Uterus (tissue), 4 donors: ENCODE results near the gene CALML5. TPM values are rescaled to one million over a fixed set of nuclear protein-coding genes. Genes with fewer than 3 reads are reported as not detected.

Experiments
- DNase-seq, 2 donors: peaks; one replicate each; pipeline ENCODE4 v3.0.0-alpha.2; 2019 to 2020
- H3K27ac ChIP-seq, 2 donors: fragments of 200-600 bp; sonication (generic); 1 replicate in 1 of 2; 2 replicates in 1 of 2; pipeline ENCODE4 v1.5.1; 2016 to 2018
- H3K27me3 ChIP-seq, 2 donors: fragments of 200-600 bp; sonication (generic); one replicate each; pipeline ENCODE4 v1.5.1; 2018 to 2019; ENCODE audit warnings: control low read depth in 1 of 2
- H3K36me3 ChIP-seq, 2 donors: fragments of 200-600 bp; sonication (generic); one replicate each; pipeline ENCODE4 v1.5.1; 2019; ENCODE audit warnings: control low read depth in 1 of 2
- H3K4me1 ChIP-seq, 2 donors: fragments of 200-600 bp; sonication (generic); one replicate each; pipeline ENCODE4 v1.5.1; 2018 to 2019; ENCODE audit warnings: control low read depth in 1 of 2
- H3K4me3 ChIP-seq, 2 donors: fragments of 200-600 bp; sonication (generic); 1 replicate in 1 of 2; 2 replicates in 1 of 2; pipeline ENCODE4 v1.5.1; 2018 to 2019; ENCODE audit warnings: mild to moderate bottlenecking in 1 of 2
- H3K9me3 ChIP-seq, 2 donors: fragments of 200-600 bp; sonication (generic); one replicate each; pipeline ENCODE4 v1.5.1; 2019; ENCODE audit warnings: control low read depth in 1 of 2
- POLR2A ChIP-seq, 2 donors: fragments of 450-650 bp; IDR thresholded peaks; one replicate each; pipeline ENCODE4 v1.6.1; 2016; ENCODE audit warnings: antibody characterized with exemption in 2 of 2, mild to moderate bottlenecking in 1 of 2, moderate library complexity in 1 of 2
- intact Hi-C: fragments of 100-400 bp; cut with DNase I; formaldehyde crosslinking; loops from one replicate; pipeline ENCODE4 v1.15.1; 2023; ENCODE audit warnings: low total_unique reads
- total RNA-seq, 4 donors: library from RNA; depleted of rRNA in 3 of 4; stranded (reverse); fragments of >200 nt in 3 of 4; gene quantifications; one replicate each; pipeline versions ENCODE4 v1.1.0 to v1.2.4, GENCODE V29; 2014 to 2023
- TF ChIP-seq, protein P1 (sequence below), 4 experiments: fragments of 200-600 bp in 2 of 4; fragments of 450-650 bp in 2 of 4; sonication (generic) in 2 of 4; IDR thresholded peaks; one replicate each; pipeline ENCODE4 v1.5.1; 2016 to 2019; ENCODE audit warnings: antibody characterized with exemption in 4 of 4, mild to moderate bottlenecking in 2 of 4, moderate library complexity in 1 of 4
- donor health status: DM: yes; HTN: yes; CAD: no.

CALML5 gene
- total RNA-seq, 4 donors from 2014 or later = not detected

GRCh38 chr10:5526691-5527331, 27.4 kb upstream of the CALML5 start:
- H3K36me3 ChIP-seq = no peaks in the 10 kb centered on the region
- no peak overlapping the region for H3K4me3 ChIP-seq
- H3K27ac ChIP-seq = no peak overlapping the region
- H3K9me3 ChIP-seq = no peaks in the 10 kb centered on the region
- no peak for DNase-seq
- H3K27me3 ChIP-seq = no peaks in the 10 kb centered on the region
- TF ChIP-seq POLR2A (IDR thresholded peaks at IDR 0.05) = no peak
- TF ChIP-seq, protein P1, sequence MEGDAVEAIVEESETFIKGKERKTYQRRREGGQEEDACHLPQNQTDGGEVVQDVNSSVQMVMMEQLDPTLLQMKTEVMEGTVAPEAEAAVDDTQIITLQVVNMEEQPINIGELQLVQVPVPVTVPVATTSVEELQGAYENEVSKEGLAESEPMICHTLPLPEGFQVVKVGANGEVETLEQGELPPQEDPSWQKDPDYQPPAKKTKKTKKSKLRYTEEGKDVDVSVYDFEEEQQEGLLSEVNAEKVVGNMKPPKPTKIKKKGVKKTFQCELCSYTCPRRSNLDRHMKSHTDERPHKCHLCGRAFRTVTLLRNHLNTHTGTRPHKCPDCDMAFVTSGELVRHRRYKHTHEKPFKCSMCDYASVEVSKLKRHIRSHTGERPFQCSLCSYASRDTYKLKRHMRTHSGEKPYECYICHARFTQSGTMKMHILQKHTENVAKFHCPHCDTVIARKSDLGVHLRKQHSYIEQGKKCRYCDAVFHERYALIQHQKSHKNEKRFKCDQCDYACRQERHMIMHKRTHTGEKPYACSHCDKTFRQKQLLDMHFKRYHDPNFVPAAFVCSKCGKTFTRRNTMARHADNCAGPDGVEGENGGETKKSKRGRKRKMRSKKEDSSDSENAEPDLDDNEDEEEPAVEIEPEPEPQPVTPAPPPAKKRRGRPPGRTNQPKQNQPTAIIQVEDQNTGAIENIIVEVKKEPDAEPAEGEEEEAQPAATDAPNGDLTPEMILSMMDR (IDR thresholded peaks at IDR 0.05) = no peak
- no peaks in the 10 kb centered on the region for H3K4me1 ChIP-seq
- intact Hi-C loops = no loop called here

DNA sequence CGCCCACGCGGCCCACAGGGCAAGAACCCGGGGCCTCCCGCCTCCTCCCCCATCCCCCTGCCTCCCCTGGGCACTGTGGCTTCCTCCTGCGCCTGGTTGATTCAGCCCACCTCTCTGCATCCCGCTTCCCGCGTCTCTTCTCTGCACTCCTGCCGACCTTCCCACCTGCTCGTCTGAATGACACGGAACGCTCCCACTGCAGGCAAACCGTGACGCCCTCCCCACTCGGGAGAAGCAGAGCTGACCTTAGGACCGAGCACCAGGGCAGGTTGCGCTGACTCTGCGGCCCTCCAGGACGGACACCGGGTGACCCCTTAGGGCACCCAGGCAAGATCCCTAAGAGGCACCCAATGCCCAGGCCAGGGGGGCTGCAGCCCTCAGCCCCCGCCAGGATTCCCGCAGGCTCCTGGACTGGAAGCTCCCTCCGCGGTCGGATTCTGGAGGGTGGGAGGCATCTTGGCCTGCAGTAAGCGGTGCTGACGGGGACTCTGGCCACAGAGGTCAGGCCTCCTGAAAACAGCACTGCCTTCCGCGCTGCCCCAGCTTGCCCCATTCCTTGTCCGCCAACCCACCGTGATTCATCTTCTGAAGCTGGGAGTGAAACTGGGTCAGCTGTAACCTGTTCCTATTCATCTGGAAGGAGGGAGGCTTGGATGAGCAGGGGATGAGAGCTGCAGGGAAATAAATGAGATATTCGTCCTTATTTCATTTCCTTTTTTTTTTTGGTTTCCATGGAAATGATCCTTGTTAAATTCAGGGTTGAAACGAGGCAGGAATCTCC, 26.4 kb upstream of the CALML5 start:
- intact Hi-C loops = no loop called here
- TF ChIP-seq, protein P1 (IDR thresholded peaks at IDR 0.05) = no peak
- TF ChIP-seq POLR2A (IDR thresholded peaks at IDR 0.05) = no peak
- no peak overlapping the region for H3K27ac ChIP-seq
- H3K36me3 ChIP-seq = no peaks in the 10 kb centered on the region
- DNase-seq = no peak
- no peaks in the 10 kb centered on the region for H3K4me1 ChIP-seq
- no peaks in the 10 kb centered on the region for H3K27me3 ChIP-seq
- H3K4me3 ChIP-seq = no peak overlapping the region
- H3K9me3 ChIP-seq = no peaks in the 10 kb centered on the region

GRCh38 chr10:5524641-5525560, 25.5 kb upstream of the CALML5 start, which contains the start of gene CALML3:
TSS of gene CALML3 (plus strand) at chr10:5524961. CDS start at chr10:5525086, 125 bp downstream.
- Histone ChIP-seq H3K27ac (no peak within 1 kb of the TSS), H3K9me3 (no peaks in the 10 kb centered on the region), H3K27me3 (no peaks in the 10 kb centered on the region), H3K4me3 (no peak within 1 kb of the TSS), H3K4me1 (no peaks in the 10 kb centered on the region), H3K36me3 (no peaks in the 10 kb centered on the region)
- intact Hi-C loops = no loop called here
- DNase-seq = no peak
- TF ChIP-seq POLR2A (IDR thresholded peaks at IDR 0.05) = no peak
- TF ChIP-seq, protein P1 (IDR thresholded peaks at IDR 0.05) = no peak

GRCh38 chr10:5523796-5524574, 24.6 kb upstream of the CALML5 start:
- DNase-seq = no peak
- TF ChIP-seq, protein P1 (IDR thresholded peaks at IDR 0.05) = no peak
- TF ChIP-seq POLR2A (IDR thresholded peaks at IDR 0.05) = no peak
- no peaks in the 10 kb centered on the region for H3K9me3 ChIP-seq
- no peaks in the 10 kb centered on the region for H3K4me1 ChIP-seq
- no peak overlapping the region for H3K27ac ChIP-seq
- intact Hi-C loops = no loop called here
- H3K4me3 ChIP-seq = no peak overlapping the region
- H3K36me3 ChIP-seq = no peaks in the 10 kb centered on the region
- H3K27me3 ChIP-seq = no peaks in the 10 kb centered on the region
